H1 (cell line): Measurements from ENCODE around the gene KRTAP5-1.

Experiments
- CBX8 ChIP-seq: fragments of 300-800, 300-1000 bp; sonication (generic); IDR thresholded peaks from 2 replicates; pipeline ENCODE4 v1.7.1; 2016; ENCODE audit warnings: low read depth, low read length, borderline replicate concordance
- EZH2 ChIP-seq: fragments of 200-600 bp; sonication (generic); IDR thresholded peaks from 2 replicates; pipeline ENCODE4 v1.7.1; 2012; ENCODE audit warnings: low read depth, mild to moderate bottlenecking, moderate library complexity, low read length, inconsistent platforms; ENCODE audit not compliant: severe bottlenecking
- FOSL1 ChIP-seq: IDR thresholded peaks from 2 replicates; pipeline ENCODE4 v1.6.1; 2011; ENCODE audit warnings: mild to moderate bottlenecking, low read depth, low read length, moderate library complexity; ENCODE audit not compliant: insufficient read depth
- JUN ChIP-seq: IDR thresholded peaks from 2 replicates; pipeline ENCODE4 v1.6.1; 2011; ENCODE audit warnings: low read depth, mild to moderate bottlenecking, improper control_type of control experiment, low read length
- POLR2A ChIP-seq, 2 experiments: IDR thresholded peaks; 1 replicate in 1 of 2; 2 replicates in 1 of 2; pipeline ENCODE4 v1.6.1; 2011; ENCODE audit warnings: low read depth in 2 of 2, low read length in 2 of 2, mild to moderate bottlenecking in 2 of 2; ENCODE audit errors: control extremely low read depth in 1 of 2
- RNF2 ChIP-seq: fragments of 200-900, 300-1000 bp; sonication (generic); IDR thresholded peaks from 2 replicates; pipeline ENCODE4 v1.7.1; 2016; ENCODE audit warnings: borderline replicate concordance, low read depth, mild to moderate bottlenecking, antibody characterized with exemption, low read length; ENCODE audit not compliant: poor library complexity, severe bottlenecking; ENCODE audit errors: missing control alignments
- TF ChIP-seq, protein P1 (sequence below), 3 experiments: IDR thresholded peaks; 1 replicate in 2 of 3; 2 replicates in 1 of 3; pipeline versions ENCODE4 v1.5.1 to v1.6.1; 2011; ENCODE audit warnings: low read length in 3 of 3, mild to moderate bottlenecking in 3 of 3, inconsistent platforms in 2 of 3, low read depth in 1 of 3, moderate library complexity in 1 of 3; ENCODE audit not compliant: insufficient read depth in 1 of 3; ENCODE audit errors: control extremely low read depth in 1 of 3

DNA sequence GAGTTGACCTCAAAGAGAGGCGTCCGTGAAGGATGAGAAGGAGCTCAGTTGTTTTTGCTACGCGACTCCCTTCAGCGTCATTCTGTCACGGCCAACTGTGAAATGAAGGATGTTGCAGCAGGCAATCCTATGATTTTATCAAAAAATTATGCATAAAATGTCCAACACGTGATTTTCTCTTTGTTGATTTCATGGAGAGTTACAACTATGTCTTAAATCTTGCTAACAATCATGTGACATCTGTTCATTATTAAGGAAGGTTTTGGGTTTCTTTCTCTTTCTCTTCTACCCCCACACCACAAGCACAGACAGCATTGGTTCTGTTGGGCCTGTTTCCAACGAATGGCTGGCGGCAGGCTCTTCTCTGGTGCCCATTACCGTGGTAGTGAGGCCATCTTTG is 33.1 kb upstream of the KRTAP5-1 start:
- TF ChIP-seq POLR2A (IDR thresholded peaks at IDR 0.05; ENCODE audit: control extremely low read depth in 1 of 2, low read depth in 2 of 2, low read length in 2 of 2) (no peak), JUN (no peak), EZH2 (no peak), RNF2 (no peak), FOSL1 (no peak), CBX8 (no peak)
- TF ChIP-seq, protein P1, sequence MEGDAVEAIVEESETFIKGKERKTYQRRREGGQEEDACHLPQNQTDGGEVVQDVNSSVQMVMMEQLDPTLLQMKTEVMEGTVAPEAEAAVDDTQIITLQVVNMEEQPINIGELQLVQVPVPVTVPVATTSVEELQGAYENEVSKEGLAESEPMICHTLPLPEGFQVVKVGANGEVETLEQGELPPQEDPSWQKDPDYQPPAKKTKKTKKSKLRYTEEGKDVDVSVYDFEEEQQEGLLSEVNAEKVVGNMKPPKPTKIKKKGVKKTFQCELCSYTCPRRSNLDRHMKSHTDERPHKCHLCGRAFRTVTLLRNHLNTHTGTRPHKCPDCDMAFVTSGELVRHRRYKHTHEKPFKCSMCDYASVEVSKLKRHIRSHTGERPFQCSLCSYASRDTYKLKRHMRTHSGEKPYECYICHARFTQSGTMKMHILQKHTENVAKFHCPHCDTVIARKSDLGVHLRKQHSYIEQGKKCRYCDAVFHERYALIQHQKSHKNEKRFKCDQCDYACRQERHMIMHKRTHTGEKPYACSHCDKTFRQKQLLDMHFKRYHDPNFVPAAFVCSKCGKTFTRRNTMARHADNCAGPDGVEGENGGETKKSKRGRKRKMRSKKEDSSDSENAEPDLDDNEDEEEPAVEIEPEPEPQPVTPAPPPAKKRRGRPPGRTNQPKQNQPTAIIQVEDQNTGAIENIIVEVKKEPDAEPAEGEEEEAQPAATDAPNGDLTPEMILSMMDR (IDR thresholded peaks at IDR 0.05; ENCODE audit: control extremely low read depth in 1 of 3, insufficient read depth in 1 of 3, low read depth in 1 of 3, low read length in 3 of 3) = no peak
